K562 (cell line): ENCODE results near the gene CNTFR. TPM values are rescaled to one million over a fixed set of nuclear protein-coding genes. Genes with fewer than 3 reads are reported as not detected.

Experiments used
- ATAC-seq: fragments of 200-7000 bp; cut with Tn5 transposase; 3 replicates; pipeline ENCODE4 v1.9.1; 2020; ENCODE audit warnings: moderate library complexity
- BruUV-seq: library from RNA; stranded (reverse); fragments of 400-500 nt; replicated peaks from 2 replicates; lab custom pipeline; 2021; lab: Mats Ljungman, UMichigan
- CTCF ChIA-PET: fragments of 300-600 bp; formaldehyde crosslinking; extraction: SDS; loops from one replicate; lab custom pipeline; 2021; ENCODE audit warnings: low intra/inter-chr PET ratio; lab: Yijun Ruan, JAX
- POLR2A ChIA-PET: fragments of 300-600, 350-650 bp; sonication (Branson Sonifier 250); formaldehyde crosslinking; extraction: SDS; loops from one replicate; lab custom pipeline; 2021; ENCODE audit warnings: antibody characterized with exemption, inconsistent platforms; lab: Yijun Ruan, JAX
- DNase-seq, 4 experiments: peaks; one replicate each; pipeline versions ENCODE4 v3.0.0 to v3.0.0-alpha.2; 2011 to 2018; ENCODE audit warnings: low spot score in 3 of 4, mixed read lengths in 3 of 4; ENCODE audit errors: extremely low read depth in 1 of 4
- FAIRE-seq: peaks from 2 replicates; lab custom pipeline; 2011; peaks lifted over from hg19 to GRCh38; lab: Jason Lieb, UNC
- H2AFZ ChIP-seq: 2 replicates; pipeline ENCODE4 v1.6.0; 2011; ENCODE audit warnings: low read depth, low read length, control low read depth, inconsistent platforms
- H3K27ac ChIP-seq: fragments of 200-600 bp; 3 replicates; pipeline ENCODE4 v1.8.0; 2011; ENCODE audit warnings: low read depth, mild to moderate bottlenecking, control low read depth, inconsistent platforms, low read length, moderate library complexity, mixed read lengths; ENCODE audit errors: extremely low read depth
- H3K27me3 ChIP-seq, 2 experiments: fragments of 300-600 bp in 1 of 2; 2 replicates in 1 of 2; 3 replicates in 1 of 2; pipeline versions ENCODE4 v1.6.0 to v1.8.0; 2011; ENCODE audit warnings: inconsistent platforms in 2 of 2, low read length in 2 of 2, mild to moderate bottlenecking in 1 of 2, mixed read lengths in 1 of 2, moderate library complexity in 1 of 2; ENCODE audit not compliant: control insufficient read depth in 2 of 2, insufficient read depth in 2 of 2
- H3K36me3 ChIP-seq: fragments of 300-600 bp; 3 replicates; pipeline ENCODE4 v1.8.0; 2011; ENCODE audit warnings: mild to moderate bottlenecking, low read length, inconsistent platforms; ENCODE audit not compliant: control insufficient read depth, insufficient read depth
- H3K4me1 ChIP-seq, 2 experiments: fragments of 200-600 bp in 1 of 2; replicated peaks in 1 of 2; 2 replicates in 1 of 2; 3 replicates in 1 of 2; pipeline versions ENCODE4 v1.5.1 to v1.8.0; 2011; ENCODE audit warnings: inconsistent platforms in 2 of 2, low read length in 2 of 2, mild to moderate bottlenecking in 1 of 2, mixed read lengths in 1 of 2, moderate library complexity in 1 of 2; ENCODE audit not compliant: control insufficient read depth in 2 of 2, insufficient read depth in 2 of 2
- H3K4me2 ChIP-seq: 2 replicates; pipeline ENCODE4 v1.6.1; 2011; ENCODE audit warnings: low read length, control low read depth, inconsistent platforms, mixed read lengths; ENCODE audit not compliant: insufficient read depth
- H3K4me3 ChIP-seq: fragments of 200-600 bp; sonication (generic), shearing (Covaris generic); 2 replicates; pipeline ENCODE4 v1.5.1; 2016; ENCODE audit warnings: control low read depth, inconsistent platforms
- H3K79me2 ChIP-seq: fragments of 200-600 bp; 3 replicates; pipeline ENCODE4 v1.8.0; 2011; ENCODE audit warnings: low read length, inconsistent platforms; ENCODE audit not compliant: control insufficient read depth, insufficient read depth
- H3K9ac ChIP-seq, 2 experiments: 2 replicates each; pipeline versions ENCODE4 v1.6.0 to v1.6.1; 2011; ENCODE audit warnings: low read depth in 2 of 2, low read length in 2 of 2, control low read depth in 1 of 2, inconsistent platforms in 1 of 2, mild to moderate bottlenecking in 1 of 2, mixed read lengths in 1 of 2; ENCODE audit not compliant: insufficient read depth in 1 of 2
- H3K9me1 ChIP-seq: one replicate; pipeline ENCODE4 v1.6.0; 2011; ENCODE audit warnings: inconsistent platforms, mild to moderate bottlenecking, low read length, moderate library complexity; ENCODE audit not compliant: control insufficient read depth, insufficient read depth
- H3K9me3 ChIP-seq: replicated peaks from 2 replicates; pipeline ENCODE4 v1.5.1; 2011; ENCODE audit warnings: low read depth, low read length, inconsistent platforms; ENCODE audit not compliant: control insufficient read depth, insufficient read depth
- H4K20me1 ChIP-seq: replicated peaks from 2 replicates; pipeline ENCODE4 v1.6.1; 2011; ENCODE audit warnings: low read length, inconsistent platforms, mixed read lengths; ENCODE audit not compliant: control insufficient read depth, insufficient read depth
- BRD9 ChIP-seq: fragments of 450-650 bp; IDR thresholded peaks from 2 replicates; pipeline ENCODE4 v1.6.1; 2018; ENCODE audit warnings: low read depth; ENCODE audit not compliant: partially characterized antibody
- C11orf30 ChIP-seq: fragments of 450-650 bp; IDR thresholded peaks from 2 replicates; pipeline ENCODE4 v1.6.1; 2016; ENCODE audit warnings: low read depth, mild to moderate bottlenecking
- EZH2 ChIP-seq: IDR thresholded peaks from 2 replicates; pipeline ENCODE4 v1.6.1; 2012; ENCODE audit warnings: low read depth, mild to moderate bottlenecking, inconsistent platforms, low read length, borderline replicate concordance
- HDAC1 ChIP-seq, 2 experiments: fragments of 450-650 bp; IDR thresholded peaks; 2 replicates each; pipeline ENCODE4 v1.6.1; 2016 to 2017; ENCODE audit warnings: inconsistent platforms in 1 of 2, mild to moderate bottlenecking in 1 of 2, moderate library complexity in 1 of 2
- MCM2 ChIP-seq: fragments of 450-650 bp; IDR thresholded peaks from 2 replicates; pipeline ENCODE4 v1.6.1; 2017; ENCODE audit warnings: low read depth, mild to moderate bottlenecking
- MYNN ChIP-seq, 2 experiments: sonication (generic); formaldehyde crosslinking in 1 of 2; IDR thresholded peaks; 2 replicates each; pipeline versions ENCODE4 v1.5.0 to v1.6.1; 2016 to 2020; ENCODE audit warnings: antibody characterized with exemption in 1 of 2, missing genetic modification reagents in 1 of 2
- NFXL1 ChIP-seq: fragments of 450-650 bp; formaldehyde crosslinking; IDR thresholded peaks from 2 replicates; pipeline ENCODE4 v1.4.0; 2021; ENCODE audit warnings: mild to moderate bottlenecking
- NR0B1 ChIP-seq: fragments of 450-650 bp; IDR thresholded peaks from one replicate; pipeline ENCODE4 v1.6.1; 2018; ENCODE audit warnings: mild to moderate bottlenecking, moderate library complexity; ENCODE audit not compliant: partially characterized antibody
- PPARD ChIP-seq: fragments of 250-450 bp; sonication (Bioruptor Pico); IDR thresholded peaks from 2 replicates; pipeline ENCODE4 v1.8.0; 2022; ENCODE audit warnings: inconsistent platforms, mild to moderate bottlenecking, moderate library complexity
- PRMT5 ChIP-seq: sonication (generic); formaldehyde crosslinking; IDR thresholded peaks from 2 replicates; pipeline ENCODE4 v1.5.0; 2020; ENCODE audit warnings: missing genetic modification reagents
- RBM15 ChIP-seq: fragments of 200-400 bp; formaldehyde crosslinking; IDR thresholded peaks from 2 replicates; pipeline ENCODE4 v1.6.1; 2018; ENCODE audit warnings: mild to moderate bottlenecking, low read length, moderate library complexity; ENCODE audit not compliant: insufficient read depth
- SAFB ChIP-seq: fragments of 200-400 bp; formaldehyde crosslinking; IDR thresholded peaks from 2 replicates; pipeline ENCODE4 v1.6.1; 2017; ENCODE audit warnings: low read depth, low read length, borderline replicate concordance
- SMARCC2 ChIP-seq: fragments of 450-650 bp; IDR thresholded peaks from 2 replicates; pipeline ENCODE4 v1.6.1; 2017; ENCODE audit warnings: antibody characterized with exemption, moderate library complexity, mild to moderate bottlenecking, low read depth
- SP2 ChIP-seq: IDR thresholded peaks from 2 replicates; pipeline ENCODE4 v1.6.1; 2011; ENCODE audit warnings: mild to moderate bottlenecking, low read depth, low read length, moderate library complexity; ENCODE audit not compliant: poor library complexity, severe bottlenecking; ENCODE audit errors: extremely low read depth
- TAF15 ChIP-seq: fragments of 200-400 bp; formaldehyde crosslinking; IDR thresholded peaks from 2 replicates; pipeline ENCODE4 v1.6.1; 2017; ENCODE audit warnings: mild to moderate bottlenecking, low read depth, low read length, moderate library complexity
- TCFL5 ChIP-seq: fragments of 250-450 bp; sonication (Bioruptor Pico); conservative IDR thresholded peaks from 2 replicates; pipeline ENCODE4 v1.6.1; 2021; ENCODE audit warnings: mild to moderate bottlenecking, moderate library complexity, matching md5 sums
- USF1 ChIP-seq: sonication (generic); formaldehyde crosslinking; IDR thresholded peaks from 2 replicates; pipeline ENCODE4 v1.9.0; 2022; ENCODE audit warnings: mild to moderate bottlenecking, missing genetic modification reagents
- ZNF24 ChIP-seq: fragments of 450-650 bp; IDR thresholded peaks from 2 replicates; pipeline ENCODE4 v1.6.1; 2016
- ZNF586 ChIP-seq: fragments of 450-650 bp; formaldehyde crosslinking; conservative IDR thresholded peaks from 2 replicates; pipeline ENCODE4 v1.4.0; 2020; ENCODE audit warnings: mild to moderate bottlenecking, moderate library complexity
- WGBS: fragments of 100-300 bp; shearing (Covaris generic); methylation state at CpG from one replicate; pipeline ENCODE4 v1.1.6; 2016; ENCODE audit warnings: low coverage, mixed read lengths; ENCODE audit not compliant: insufficient coverage; ENCODE audit errors: missing lambda C conversion rate; 5-methylcytosine and 5-hydroxymethylcytosine counted together
- in situ Hi-C: fragments of 300-500 bp; cut with MboI; formaldehyde crosslinking; loops from 4 replicates; pipeline ENCODE4 v1.15.0; 2018; ENCODE audit warnings: inconsistent platforms, mixed read lengths
- intact Hi-C: fragments of 100-400 bp; cut with micrococcal nuclease; formaldehyde crosslinking; loops from 2 replicates; pipeline ENCODE4 v1.14.2; 2022
- polyA plus RNA-seq, 8 experiments: library from polyadenylated mRNA; depleted of rRNA in 4 of 8; stranded (reverse) in 5 of 8; unstranded in 3 of 8; fragments of >200 nt; fragmentation: Nextera tagmentation in 2 of 8; fragmentation: Illumina TruSeq in 1 of 8; extraction: Ambion mirVana in 2 of 8; extraction: Trizol in 1 of 8; gene quantifications; 2 replicates each; pipeline versions ENCODE4 v1.2.1 to v1.2.3, GENCODE V29; 2011 to 2014; ENCODE audit warnings: inconsistent platforms in 1 of 8, missing spikeins in 1 of 8
- total RNA-seq, 7 experiments: library from RNA; depleted of rRNA in 6 of 7; stranded (reverse); fragments of >200 nt in 6 of 7; fragmentation: Illumina TruSeq in 2 of 7; extraction: Trizol in 2 of 7; gene quantifications; 2 replicates each; pipeline versions ENCODE4 v1.2.1 to v1.2.3, GENCODE V29; 2011 to 2021; ENCODE audit warnings: low replicate concordance in 1 of 7

CNTFR gene
- total and polyA plus RNA-seq, 9 of the 15 experiments (the other 6 are each of a cell fraction or from before 2014, with no cell fraction given): not detected

GRCh38 chr9:34560599-34561214 is 28.8 kb downstream of the CNTFR start:
- WGBS: 0% methylated on average over 16 of the region's 21 CpGs
- no peak overlapping the region for H3K4me3 ChIP-seq
- intact Hi-C loops: no loop called here
- ATAC-seq (no peak), FAIRE-seq (no peak), DNase-seq (no peak)
- in situ Hi-C loops: no loop called here
- H2AFZ ChIP-seq: no peak overlapping the region
- H3K9me3 ChIP-seq: no peaks in the 10 kb centered on the region
- no TSS peak for BruUV-seq
- H3K9ac ChIP-seq: no peak overlapping the region
- H3K27ac ChIP-seq: no peak overlapping the region
- H3K36me3 ChIP-seq: no peaks in the 10 kb centered on the region
- no peak overlapping the region for H3K4me2 ChIP-seq
- TF ChIP-seq TCFL5 (CRISPR knock-in tag) (no peak), ZNF586 (CRISPR knock-in tag) (no peak), EZH2 (no peak), USF1 (CRISPR knock-in tag) (no peak), TAF15 (no peak), SP2 (no peak), PPARD (CRISPR knock-in tag) (no peak), C11orf30 (no peak), NR0B1 (no peak), HDAC1 (IDR thresholded peaks at IDR 0.05) (no peak), MYNN (IDR thresholded peaks at IDR 0.05) (no peak), MYNN (CRISPR knock-in tag; IDR thresholded peaks at IDR 0.05) (no peak), MCM2 (no peak), RBM15 (no peak), BRD9 (no peak), SAFB (no peak), ZNF24 (no peak), PRMT5 (CRISPR knock-in tag) (no peak), SMARCC2 (no peak), NFXL1 (no peak)
- no peaks in the 10 kb centered on the region; the same call in 1 of the 2 replicates for H4K20me1 ChIP-seq
- H3K27me3 ChIP-seq: peaks cover 0 to 40% of the 10 kb centered on the region in 2 experiments; a peak in 4 of 5 replicates
- H3K4me1 ChIP-seq: peaks cover 0 to 3% of the 10 kb centered on the region in 2 experiments; a peak in 2 of 5 replicates
- ChIA-PET POLR2A (no interaction called here), CTCF (no interaction called here)
- H3K9me1 ChIP-seq: no peaks in the 10 kb centered on the region
- no peaks in the 10 kb centered on the region for H3K79me2 ChIP-seq
